Liver (tissue), 9 donors: ENCODE results near the gene C14orf119. TPM values are rescaled to one million over a fixed set of nuclear protein-coding genes. Genes with fewer than 3 reads are reported as not detected.

ENCODE experiments used
- DNase-seq: peaks from one replicate; pipeline ENCODE4 v3.0.0-alpha.2; 2017; ENCODE audit warnings: low spot score
- H3K27ac ChIP-seq, 2 donors: one replicate each; pipeline ENCODE4 v1.7.0; 2013; ENCODE audit warnings: inconsistent platforms in 2 of 2, low read length in 2 of 2, control low read depth in 1 of 2, low read depth in 1 of 2, mild to moderate bottlenecking in 1 of 2
- H3K27me3 ChIP-seq, 4 donors: one replicate each; pipeline versions ENCODE4 v1.6.1 to v1.7.0; 2013; ENCODE audit warnings: low read length in 3 of 4, inconsistent platforms in 1 of 4, mild to moderate bottlenecking in 1 of 4, moderate library complexity in 1 of 4; ENCODE audit not compliant: control insufficient read depth in 4 of 4, insufficient read depth in 4 of 4
- H3K36me3 ChIP-seq, 4 donors: one replicate each; pipeline versions ENCODE4 v1.6.1 to v1.7.0; 2013; ENCODE audit warnings: low read length in 3 of 4, mild to moderate bottlenecking in 3 of 4, low read depth in 1 of 4, moderate library complexity in 1 of 4; ENCODE audit not compliant: control insufficient read depth in 4 of 4, insufficient read depth in 3 of 4
- H3K4me1 ChIP-seq, 4 donors: one replicate each; pipeline versions ENCODE4 v1.6.1 to v1.7.0; 2013; ENCODE audit warnings: low read length in 3 of 4, mild to moderate bottlenecking in 3 of 4, moderate library complexity in 1 of 4; ENCODE audit not compliant: control insufficient read depth in 4 of 4, insufficient read depth in 4 of 4
- H3K4me3 ChIP-seq, 3 donors: one replicate each; pipeline versions ENCODE4 v1.6.1 to v1.7.0; 2013; ENCODE audit warnings: low read length in 3 of 3, control low read depth in 1 of 3, low read depth in 1 of 3, mild to moderate bottlenecking in 1 of 3
- H3K9ac ChIP-seq, 2 donors: one replicate each; pipeline ENCODE4 v1.7.0; 2013; ENCODE audit warnings: low read length in 2 of 2, mild to moderate bottlenecking in 2 of 2, moderate library complexity in 2 of 2, control low read depth in 1 of 2, low read depth in 1 of 2
- H3K9me3 ChIP-seq, 4 donors: one replicate each; pipeline versions ENCODE4 v1.6.1 to v1.7.0; 2013; ENCODE audit warnings: low read length in 3 of 4; ENCODE audit not compliant: control insufficient read depth in 4 of 4
- ATF3 ChIP-seq: IDR thresholded peaks from 2 replicates; pipeline ENCODE4 v1.6.1; 2016; ENCODE audit warnings: antibody characterized with exemption
- CTCF ChIP-seq: fragments of 150-350 bp; IDR thresholded peaks from 2 replicates; pipeline ENCODE4 v1.5.1; 2017; ENCODE audit warnings: improper control_type of control experiment, low read depth, low read length; ENCODE audit not compliant: missing input control
- EGR1 ChIP-seq, 2 donors: IDR thresholded peaks; 2 replicates each; pipeline ENCODE4 v1.6.1; 2016 to 2018; ENCODE audit warnings: antibody characterized with exemption in 2 of 2, low read depth in 2 of 2
- FOXA1 ChIP-seq: IDR thresholded peaks from 2 replicates; pipeline ENCODE4 v1.6.1; 2016; ENCODE audit warnings: antibody characterized with exemption
- FOXA2 ChIP-seq: IDR thresholded peaks from 2 replicates; pipeline ENCODE4 v1.6.1; 2016; ENCODE audit warnings: antibody characterized with exemption
- GABPA ChIP-seq, 2 donors: IDR thresholded peaks in 1 of 2; conservative IDR thresholded peaks in 1 of 2; 2 replicates each; pipeline ENCODE4 v1.6.1; 2016; ENCODE audit warnings: antibody characterized with exemption in 2 of 2, mild to moderate bottlenecking in 1 of 2, moderate library complexity in 1 of 2
- HNF4A ChIP-seq, 2 donors: conservative IDR thresholded peaks; 2 replicates each; pipeline ENCODE4 v1.6.1; 2016; ENCODE audit warnings: antibody characterized with exemption in 2 of 2, mild to moderate bottlenecking in 2 of 2
- HNF4G ChIP-seq: IDR thresholded peaks from 2 replicates; pipeline ENCODE4 v1.6.1; 2016; ENCODE audit warnings: antibody characterized with exemption
- JUND ChIP-seq, 2 donors: IDR thresholded peaks; 2 replicates each; pipeline ENCODE4 v1.6.1; 2016; ENCODE audit warnings: antibody characterized with exemption in 2 of 2
- NR2F2 ChIP-seq: IDR thresholded peaks from 2 replicates; pipeline ENCODE4 v1.6.1; 2016; ENCODE audit warnings: antibody characterized with exemption
- RAD21 ChIP-seq, 2 donors: IDR thresholded peaks; 2 replicates each; pipeline ENCODE4 v1.6.1; 2016; ENCODE audit warnings: antibody characterized with exemption in 2 of 2, mild to moderate bottlenecking in 2 of 2
- REST ChIP-seq: IDR thresholded peaks from 2 replicates; pipeline ENCODE4 v1.6.1; 2016; ENCODE audit warnings: antibody characterized with exemption, mild to moderate bottlenecking
- RXRA ChIP-seq, 2 donors: IDR thresholded peaks; 2 replicates each; pipeline ENCODE4 v1.6.1; 2017 to 2018; ENCODE audit warnings: antibody characterized with exemption in 2 of 2, mild to moderate bottlenecking in 1 of 2
- SP1 ChIP-seq: IDR thresholded peaks from 2 replicates; pipeline ENCODE4 v1.6.1; 2018; ENCODE audit warnings: antibody characterized with exemption, mild to moderate bottlenecking
- TAF1 ChIP-seq: conservative IDR thresholded peaks from 2 replicates; pipeline ENCODE4 v1.6.1; 2016; ENCODE audit warnings: antibody characterized with exemption, mild to moderate bottlenecking
- YY1 ChIP-seq: IDR thresholded peaks from 2 replicates; pipeline ENCODE4 v1.6.1; 2016; ENCODE audit warnings: antibody characterized with exemption, mild to moderate bottlenecking
- ZBTB33 ChIP-seq: IDR thresholded peaks from 2 replicates; pipeline ENCODE4 v1.6.1; 2016; ENCODE audit warnings: antibody characterized with exemption
- WGBS: extraction: QIAGEN DNeasy Blood & Tissue Kit; methylation state at CpG from one replicate; pipeline ENCODE4 v1.1.7; 2013; 5-methylcytosine and 5-hydroxymethylcytosine counted together
- polyA plus RNA-seq, 2 donors: library from polyadenylated mRNA; stranded (reverse) in 1 of 2; unstranded in 1 of 2; fragments of 200-250 nt in 1 of 2; fragments of >200 nt in 1 of 2; fragmentation: Nextera tagmentation in 1 of 2; extraction: Ambion mirVana in 1 of 2; gene quantifications; one replicate each; pipeline versions ENCODE4 v1.2.1 to v1.2.3, GENCODE V29; 2013 to 2015
- total RNA-seq, 2 donors: library from RNA; depleted of rRNA; stranded (reverse); fragments of >200 nt; gene quantifications; one replicate each; pipeline ENCODE4 v1.2.3, GENCODE V29; 2014
- donor health status: healthy.
- donor health status: healthy.
- donor health status: healthy.
- donor health status: healthy.
- donor health status: healthy.

Gene C14orf119
- total and polyA plus RNA-seq, 4 donors, result 9.0 to 27.1 (median 17.7) TPM

- TF ChIP-seq TAF1, result no peak
- TF ChIP-seq JUND (IDR thresholded peaks at IDR 0.05), result no peak
- TF ChIP-seq YY1, result no peak
Observed at GRCh38 chr14:23060536-23061260, 34.6 kb upstream of the C14orf119 start (continued).

- peak in 1 of 2 donors; percentile 80 for TF ChIP-seq JUND (IDR thresholded peaks at IDR 0.05)
- TF ChIP-seq SP1, result no peak
- no peak for TF ChIP-seq FOXA2
- TF ChIP-seq CTCF, result no peak
- TF ChIP-seq ZBTB33, result no peak
- no peak for TF ChIP-seq HNF4G
- peak in 1 of 2 donors; percentile 7 for TF ChIP-seq HNF4A (conservative IDR thresholded peaks at IDR 0.05)
- no peak for TF ChIP-seq RXRA (IDR thresholded peaks at IDR 0.05)
- TF ChIP-seq REST, result no peak
- TF ChIP-seq RAD21 (IDR thresholded peaks at IDR 0.05), result no peak
- no peak for TF ChIP-seq TAF1
- peak; percentile 35 for TF ChIP-seq YY1
- TF ChIP-seq NR2F2, result no peak
- Histone ChIP-seq H3K36me3 (peaks cover 20 to 67% (median 48%) of the 10 kb centered on the region in 4 donors), H3K27ac (no peak overlapping the region), H3K9me3 (no peaks in the 10 kb centered on the region), H3K4me3 (no peak overlapping the region), H3K27me3 (no peaks in the 10 kb centered on the region), H3K4me1 (peaks cover 4 to 11% (median 8%) of the 10 kb centered on the region in 4 donors), H3K9ac (no peak overlapping the region)
- WGBS, result 40% methylated on average over 4 of the region's 4 CpGs
- no peak for DNase-seq
Observed at GRCh38 chr14:23062002-23062401, 33.3 kb upstream of the C14orf119 start.

GRCh38 chr14:23063601-23064000 is 31.7 kb upstream of the C14orf119 start:
- 85% methylated on average over 5 of the region's 5 CpGs for WGBS
- TF ChIP-seq TAF1, result no peak
- TF ChIP-seq HNF4G, result no peak
- TF ChIP-seq EGR1 (IDR thresholded peaks at IDR 0.05; ENCODE audit: low read depth in 2 of 2), result no peak
- no peak for TF ChIP-seq FOXA1
- no peak for TF ChIP-seq ATF3
- TF ChIP-seq FOXA2, result no peak
- TF ChIP-seq JUND (IDR thresholded peaks at IDR 0.05), result no peak
- TF ChIP-seq GABPA (IDR thresholded peaks at IDR 0.05 in 1 of 2, conservative IDR thresholded peaks at IDR 0.05 in 1 of 2), result no peak
- no peak for TF ChIP-seq CTCF
- TF ChIP-seq SP1, result no peak
- no peak for TF ChIP-seq NR2F2

More at GRCh38 chr14:23063601-23064000, 31.7 kb upstream of the C14orf119 start:
- no peaks in the 10 kb centered on the region for H3K27me3 ChIP-seq
- H3K9me3 ChIP-seq, result no peaks in the 10 kb centered on the region
- H3K4me1 ChIP-seq, result peaks cover 0 to 3% (median 0%) of the 10 kb centered on the region in 4 donors
- no peak for DNase-seq
- no peak overlapping the region for H3K4me3 ChIP-seq
- peaks cover 26 to 78% (median 60%) of the 10 kb centered on the region in 4 donors for H3K36me3 ChIP-seq
- no peak overlapping the region for H3K27ac ChIP-seq
- no peak overlapping the region for H3K9ac ChIP-seq
